Measurements from ENCODE around the gene CCDC70. TPM values are rescaled to one million over a fixed set of nuclear protein-coding genes. Genes with fewer than 3 reads are reported as not detected.
A peak's percentile ranks its signal among the peaks of the same experiment; 100 is the strongest.

The CCDC70 gene
- total RNA-seq (not detected), polyA plus RNA-seq (ENCODE audit: insufficient read length in 6 of 6) (not detected)
- long read RNA-seq, donor 1 = 0 reads
- long read RNA-seq, donor 2 = 0 reads
- long read RNA-seq, donor 3 = 0 reads
- long read RNA-seq, donor 4 = 0 reads
- long read RNA-seq, donor 5 = 0 reads
- long read RNA-seq, donor 6 = 0 reads
- long read RNA-seq, donor 7 = 0 reads
- long read RNA-seq, donor 8 = 0 reads
- long read RNA-seq, donor 9 = 0 reads
- long read RNA-seq, donor 10 = 0 reads
- long read RNA-seq, donor 11 = 0 reads
- long read RNA-seq, donor 12 = 0 reads

- no peak within 1 kb of the TSS for H3K27ac ChIP-seq
- no peaks in the 10 kb centered on the region for H3K36me3 ChIP-seq
- intact Hi-C loops (cut with DNase I) = no loop called here
- H3K4me3 ChIP-seq = no peak within 1 kb of the TSS
- ATAC-seq = no peak
- DNase-seq = no peak
- H3K27me3 ChIP-seq = no peaks in the 10 kb centered on the region
- TF ChIP-seq CTCF (IDR thresholded peaks at IDR 0.05) = no peak
- no peaks in the 10 kb centered on the region for H3K4me1 ChIP-seq
- no peaks in the 10 kb centered on the region for H3K9me3 ChIP-seq
Measured at GRCh38 chr13:51861723-51862300, at the start of gene CCDC70. Gene CCDC70, plus strand, starts transcription at chr13:51861969. Its CDS starts 3,443 bp downstream, at chr13:51865412.

GRCh38 chr13:51814071-51814470 is 47.7 kb upstream of the CCDC70 start:
- TF ChIP-seq CTCF (IDR thresholded peaks at IDR 0.05) = no peak
- H3K4me1 ChIP-seq = peaks cover 5 to 23% of the 10 kb centered on the region in 2 donors
- ATAC-seq (no peak), DNase-seq (no peak)
- H3K27me3 ChIP-seq = no peaks in the 10 kb centered on the region
- H3K9me3 ChIP-seq = no peaks in the 10 kb centered on the region
- intact Hi-C loops (cut with DNase I) = loop anchor here in 1 of 2 donors (10.0 kb wide), 1 partner anchor 311 kb away; the partner anchor contains the start of gene NEK5
- no peak overlapping the region for H3K27ac ChIP-seq
- H3K36me3 ChIP-seq = no peaks in the 10 kb centered on the region
- H3K4me3 ChIP-seq = no peak overlapping the region

GRCh38 chr13:51814825-51815650 is 46.7 kb upstream of the CCDC70 start:
- DNase-seq = peak in 2 of 4 donors; percentile 52 to 65
- peak; percentile 65 to 85 for TF ChIP-seq CTCF (IDR thresholded peaks at IDR 0.05)
- ATAC-seq = peak; percentile 92
- Histone ChIP-seq H3K36me3 (no peaks in the 10 kb centered on the region), H3K9me3 (no peaks in the 10 kb centered on the region), H3K4me3 (peak overlapping the region in 1 of 2 donors; percentile 2), H3K4me1 (peaks cover 5 to 30% of the 10 kb centered on the region in 2 donors), H3K27me3 (no peaks in the 10 kb centered on the region), H3K27ac (no peak overlapping the region)
- intact Hi-C loops (cut with DNase I) = loop anchor here in 1 of 2 donors (10.0 kb wide), 1 partner anchor 310 kb away; the partner anchor contains the start of gene NEK5

- H3K4me1 ChIP-seq = peaks cover 5 to 34% of the 10 kb centered on the region in 2 donors
- ATAC-seq (peak; percentile 76), DNase-seq (peak in 1 of 4 donors; percentile 40)
- peak overlapping the region in 1 of 2 donors; percentile 2 for H3K4me3 ChIP-seq
- TF ChIP-seq CTCF (IDR thresholded peaks at IDR 0.05) = no peak
- H3K27me3 ChIP-seq = no peaks in the 10 kb centered on the region
- intact Hi-C loops (cut with DNase I) = loop anchor here in 1 of 2 donors (10.0 kb wide), 1 partner anchor 309 kb away; the partner anchor contains the start of gene NEK5
- no peak overlapping the region for H3K27ac ChIP-seq
- no peaks in the 10 kb centered on the region for H3K36me3 ChIP-seq
- no peaks in the 10 kb centered on the region for H3K9me3 ChIP-seq
Measured at GRCh38 chr13:51815848-51816247, 45.9 kb upstream of the CCDC70 start.
